ENCODE measurements around the gene EEF1AKMT3.

Gene EEF1AKMT3

GRCh38 chr12:57772429-57773322 lies at the start of gene EEF1AKMT3:
Gene EEF1AKMT3 (plus strand): TSS chr12:57772614. CDS start chr12:57772725, 111 bp downstream.
- DNase-seq (ENCODE audit: low read depth in 2 of 2) = no peak

GRCh38 chr12:57722716-57723629 lies 49.4 kb upstream of the EEF1AKMT3 start:
- no peak for DNase-seq (ENCODE audit: low read depth in 2 of 2)

DNA sequence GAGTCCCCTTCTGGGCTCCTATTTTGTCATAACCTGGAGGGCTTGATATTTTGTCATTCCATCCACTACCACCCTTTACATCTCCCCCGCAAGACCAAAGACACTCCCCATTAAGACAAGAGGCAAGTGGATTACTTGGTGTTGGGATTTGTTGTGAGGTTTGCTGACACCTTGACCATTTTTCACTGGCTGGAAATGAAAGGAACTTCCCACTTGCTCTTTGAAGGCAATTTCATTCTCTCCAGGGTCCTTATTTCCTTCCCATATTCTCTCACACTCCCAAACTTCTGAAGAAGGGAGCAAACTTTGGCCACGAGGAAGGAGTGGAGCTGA lies 48.8 kb upstream of the EEF1AKMT3 start:
- DNase-seq (ENCODE audit: low read depth in 2 of 2) = no peak

DNA sequence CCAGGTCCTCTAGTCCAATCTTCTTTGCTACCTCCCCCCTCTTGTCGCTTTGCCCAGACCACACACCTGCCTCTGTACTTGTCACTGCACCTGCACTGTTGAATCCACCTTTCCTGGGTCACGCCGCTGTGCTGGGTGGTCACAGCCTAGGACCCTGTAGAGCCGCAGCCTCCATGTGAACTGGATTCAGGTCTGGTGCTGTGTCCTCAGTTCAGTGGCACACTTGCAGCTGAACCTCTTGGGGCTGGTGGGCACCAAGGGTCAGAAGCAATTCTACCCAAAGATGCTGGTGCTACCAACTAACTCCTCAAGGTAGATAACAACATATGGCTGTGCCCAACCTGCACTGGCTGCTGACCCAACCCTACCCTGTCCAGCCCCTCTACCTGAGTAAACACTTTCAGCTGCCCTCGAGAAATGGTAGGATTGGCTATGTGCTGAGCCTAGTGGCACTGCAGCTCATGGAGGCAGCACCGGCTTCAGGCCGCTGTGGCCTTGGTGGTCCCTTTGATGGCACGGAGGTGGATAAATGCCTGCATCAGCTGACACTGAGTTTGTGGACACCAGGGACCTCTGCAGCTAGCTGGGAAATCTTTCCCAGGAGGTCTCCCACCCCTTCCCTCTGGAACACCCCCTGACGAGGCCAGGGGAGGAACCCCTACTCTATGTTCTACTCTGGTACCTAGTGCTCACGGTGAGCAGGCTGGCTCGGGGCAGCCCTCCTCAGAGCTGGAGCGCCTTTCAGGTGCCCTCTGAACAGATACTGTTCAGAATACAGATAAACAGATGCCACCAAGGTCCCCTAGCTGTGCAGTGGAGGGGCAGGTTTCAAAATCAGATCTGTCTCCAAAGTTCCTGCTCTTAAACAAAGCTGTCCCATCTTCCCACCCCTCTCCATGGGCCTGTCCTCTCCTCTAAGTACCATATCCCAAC lies 48.1 kb upstream of the EEF1AKMT3 start:
- DNase-seq (ENCODE audit: low read depth in 2 of 2) = no peak

- DNase-seq (ENCODE audit: low read depth in 2 of 2) = no peak
These were observed 47.3 kb upstream of the EEF1AKMT3 start for GRCh38 chr12:57724936-57725740.

DNA sequence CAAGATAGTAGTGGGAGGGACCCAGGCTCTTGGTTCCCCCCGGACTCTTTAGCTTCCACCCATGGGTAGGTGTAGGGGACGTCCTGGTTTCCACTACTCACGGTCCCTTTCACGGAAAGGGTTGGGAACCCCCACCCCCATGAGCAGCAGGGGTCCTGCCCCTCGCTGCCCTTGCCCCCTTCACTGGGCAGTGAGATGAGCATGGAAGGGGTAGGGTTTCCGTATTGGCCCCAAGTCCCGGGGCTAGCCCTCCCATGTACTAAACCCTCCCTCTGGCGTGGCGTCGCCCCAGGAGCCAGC lies 46.6 kb upstream of the EEF1AKMT3 start:
- DNase-seq (ENCODE audit: low read depth in 2 of 2) = no peak

DNA sequence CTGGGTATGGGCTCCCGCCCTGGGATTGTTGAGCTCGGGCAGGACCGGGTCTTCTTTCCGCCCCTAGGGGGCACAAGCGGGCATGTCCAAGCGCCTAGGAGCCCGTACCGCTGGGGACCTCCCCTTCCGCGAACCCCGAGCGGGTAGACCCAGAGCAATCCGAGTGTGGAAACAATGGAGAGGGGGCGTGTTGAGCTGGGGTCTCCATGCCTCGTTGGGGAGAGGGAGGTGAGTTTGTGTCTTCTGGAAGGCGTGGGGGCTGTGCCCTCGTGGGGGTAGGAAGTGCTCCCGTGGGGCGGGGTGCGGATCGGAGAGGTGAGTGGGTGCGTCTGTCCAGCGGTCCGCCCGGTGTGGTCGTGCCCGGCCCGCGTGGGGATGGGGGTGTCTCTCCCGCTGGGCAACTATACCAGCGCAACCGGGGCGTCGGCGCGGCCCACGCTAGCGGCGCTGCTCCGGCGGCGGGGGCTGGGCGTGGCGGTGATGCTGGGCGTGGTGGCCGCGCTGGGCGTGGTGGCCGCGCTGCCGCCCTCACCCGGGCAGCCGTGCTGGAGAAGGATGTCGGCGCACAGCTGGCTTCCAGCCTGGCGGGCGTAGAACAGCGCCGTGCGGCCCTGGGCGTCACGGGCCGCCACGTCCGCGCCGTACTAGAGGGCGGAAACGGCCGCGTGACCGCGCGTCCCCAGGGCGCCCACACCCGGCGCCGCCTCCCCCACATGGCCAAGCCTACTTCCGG lies 46.1 kb upstream of the EEF1AKMT3 start:
- no peak for DNase-seq (ENCODE audit: low read depth in 2 of 2)

DNA sequence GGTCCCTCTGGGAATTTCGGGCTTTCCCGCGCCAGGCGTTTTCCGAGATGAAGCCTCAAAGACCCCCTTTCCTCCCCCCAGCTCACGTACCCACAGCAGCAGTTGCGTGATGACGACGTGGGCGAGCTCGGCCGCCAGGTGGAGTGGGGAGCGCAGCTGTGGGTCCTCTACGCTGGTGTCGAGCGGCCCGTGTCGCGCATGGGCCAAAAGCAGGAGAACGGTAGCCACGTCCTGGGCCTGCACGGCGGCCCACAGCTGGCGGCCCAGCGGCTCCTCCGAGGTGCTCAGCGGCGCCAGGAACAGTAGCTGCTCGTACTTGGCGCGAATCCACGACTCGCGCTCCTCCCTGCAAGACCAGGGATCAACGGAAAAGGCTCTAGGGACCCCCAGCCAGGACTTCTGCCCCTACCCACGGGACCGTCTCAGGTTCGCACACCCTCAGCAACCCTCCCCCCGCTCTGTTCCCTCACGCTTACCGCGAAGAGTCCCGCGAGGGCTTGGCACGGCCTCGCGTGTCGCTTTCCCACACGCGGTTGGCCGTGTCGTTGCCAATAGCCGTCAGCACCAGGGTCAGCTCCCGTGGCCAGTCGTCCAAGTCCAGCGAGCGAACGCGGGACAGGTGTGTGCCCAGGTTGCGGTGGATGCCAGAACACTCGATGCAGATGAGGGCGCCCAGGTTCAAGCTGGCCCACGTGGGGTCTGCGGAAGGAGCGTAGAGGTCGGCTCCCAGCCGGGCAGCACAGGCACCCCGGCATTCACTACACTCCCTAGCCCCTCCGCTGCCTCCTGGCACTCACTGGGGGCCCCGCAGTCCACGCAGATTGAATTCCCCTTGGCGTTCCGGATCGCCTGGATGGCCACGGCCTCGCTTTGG lies 45.3 kb upstream of the EEF1AKMT3 start:
- no peak for DNase-seq (ENCODE audit: low read depth in 2 of 2)

DNA sequence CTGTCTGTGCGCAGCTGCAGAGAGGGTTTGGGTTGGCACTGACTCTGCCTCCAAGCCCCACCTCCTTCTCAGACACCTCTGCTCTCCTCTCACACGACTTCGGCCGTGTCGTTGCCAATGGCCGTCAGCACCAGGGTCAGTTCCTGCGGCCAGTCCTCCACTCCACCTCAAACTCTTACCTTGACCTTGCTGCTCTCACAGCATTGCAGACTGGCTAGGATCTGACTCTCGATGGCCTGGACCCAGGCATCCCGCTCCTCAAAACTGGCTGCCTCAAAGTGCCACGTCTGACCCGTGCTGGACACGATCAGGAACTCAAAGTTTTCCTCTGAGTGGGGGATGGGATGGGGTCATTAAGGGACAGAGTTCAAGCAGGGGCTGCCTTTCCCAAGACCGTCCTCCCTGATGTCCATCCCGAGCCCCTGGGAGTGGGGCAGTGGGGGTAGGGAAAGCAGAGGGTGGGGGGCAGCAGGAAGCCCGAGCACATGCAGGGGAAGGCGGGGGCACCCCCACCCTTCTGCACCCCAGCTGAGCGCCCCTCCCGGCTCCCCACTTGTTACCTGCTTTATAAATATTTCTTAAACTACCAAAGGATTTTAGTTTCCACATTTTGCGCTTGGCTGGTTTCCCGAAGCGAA lies 44.5 kb upstream of the EEF1AKMT3 start:
- no peak for DNase-seq (ENCODE audit: low read depth in 2 of 2)

GRCh38 chr12:57729321-57729844 lies 43.0 kb upstream of the EEF1AKMT3 start:
- DNase-seq (ENCODE audit: low read depth in 2 of 2) = no peak

DNA sequence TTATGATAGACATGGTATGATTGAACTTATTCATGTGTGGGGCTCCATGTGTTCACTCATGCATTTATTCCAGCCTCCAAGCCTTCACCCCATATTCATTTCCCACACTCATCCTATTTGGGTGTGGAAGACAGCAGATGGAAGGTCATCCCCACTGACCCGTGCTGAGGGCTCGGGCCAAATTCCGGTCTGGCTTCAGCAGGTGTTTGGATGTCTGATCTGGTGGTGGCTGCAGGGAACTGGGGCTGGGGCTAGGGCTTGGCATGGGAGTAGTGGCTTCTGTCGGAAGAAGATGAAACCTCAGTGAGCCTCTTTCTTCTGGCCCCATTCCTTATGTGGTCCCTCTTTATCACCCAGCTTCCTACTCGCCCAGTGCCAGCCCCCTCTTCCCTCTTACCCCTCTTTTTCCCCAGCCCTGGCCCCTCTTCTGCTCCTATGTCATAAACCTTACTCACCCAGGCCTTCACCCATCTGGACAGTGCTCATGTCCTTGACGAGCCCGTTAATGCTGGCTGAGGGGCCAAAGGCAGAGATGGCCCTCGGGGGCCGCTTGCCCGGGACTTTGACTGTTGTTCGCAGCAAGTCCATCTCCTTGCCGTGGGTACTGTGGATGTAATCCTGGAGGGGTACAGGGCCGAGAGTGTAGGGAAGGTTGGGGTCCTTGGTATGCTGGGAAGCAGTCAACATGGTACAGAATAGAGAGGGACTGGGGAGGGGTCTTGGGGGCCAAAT lies 41.9 kb upstream of the EEF1AKMT3 start:
- no peak for DNase-seq (ENCODE audit: low read depth in 2 of 2)

DNA sequence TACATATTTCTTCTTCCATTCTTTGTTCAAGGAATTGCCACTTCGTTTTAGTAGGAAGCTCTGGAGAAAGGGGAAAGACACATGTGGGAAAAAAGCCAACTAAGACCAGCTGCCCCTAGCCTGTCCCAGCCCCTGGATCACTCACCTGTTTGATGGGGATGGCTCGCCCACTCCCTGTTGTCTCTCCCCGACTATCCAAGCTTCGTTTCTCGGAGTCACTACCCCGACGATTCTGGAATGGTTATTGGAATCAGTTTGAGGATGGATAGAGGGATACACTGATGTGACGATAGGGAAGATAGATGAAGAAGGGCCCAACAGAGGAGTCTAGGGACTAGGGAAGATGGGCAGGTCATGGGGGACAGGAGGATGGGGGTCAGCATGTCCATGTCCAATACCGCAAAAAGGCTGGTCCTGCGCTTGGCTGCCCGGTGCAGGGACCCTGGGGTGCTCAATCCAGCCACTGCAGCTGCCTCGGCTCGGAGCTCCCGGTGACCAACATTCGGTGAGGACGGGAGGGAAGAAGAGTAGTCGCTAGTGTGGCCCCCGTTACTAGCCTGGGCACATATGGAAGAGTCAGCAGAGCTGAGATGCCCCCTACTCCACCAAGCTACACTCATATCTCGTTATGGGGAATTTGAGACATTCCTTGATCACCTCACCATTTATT lies 40.9 kb upstream of the EEF1AKMT3 start:
- no peak for DNase-seq (ENCODE audit: low read depth in 2 of 2)

DNA sequence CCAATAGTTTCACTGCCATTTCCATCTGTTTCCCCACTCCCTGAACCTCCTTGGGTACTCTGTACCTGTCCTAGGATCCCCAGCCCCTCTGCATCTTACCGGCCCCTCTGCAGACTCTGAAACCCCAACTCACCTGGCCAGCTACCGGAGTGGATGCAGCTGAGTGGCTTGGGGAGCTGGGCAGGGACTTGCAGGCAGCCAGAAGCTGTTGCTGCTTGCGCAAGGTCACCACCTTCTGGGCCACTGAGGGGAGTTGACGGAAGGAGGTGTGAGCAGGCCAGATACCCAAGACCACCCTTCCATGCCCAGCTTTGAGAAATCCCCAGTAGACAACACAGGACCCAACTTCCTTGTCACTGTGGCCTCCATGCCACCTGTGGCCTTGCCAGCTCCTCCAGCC lies 40.1 kb upstream of the EEF1AKMT3 start:
- no peak for DNase-seq (ENCODE audit: low read depth in 2 of 2)

GRCh38 chr12:57732726-57733593 lies 39.5 kb upstream of the EEF1AKMT3 start:
- no peak for DNase-seq (ENCODE audit: low read depth in 2 of 2)

GRCh38 chr12:57733928-57734327 lies 38.5 kb upstream of the EEF1AKMT3 start:
- DNase-seq (ENCODE audit: low read depth in 2 of 2) = no peak

DNA sequence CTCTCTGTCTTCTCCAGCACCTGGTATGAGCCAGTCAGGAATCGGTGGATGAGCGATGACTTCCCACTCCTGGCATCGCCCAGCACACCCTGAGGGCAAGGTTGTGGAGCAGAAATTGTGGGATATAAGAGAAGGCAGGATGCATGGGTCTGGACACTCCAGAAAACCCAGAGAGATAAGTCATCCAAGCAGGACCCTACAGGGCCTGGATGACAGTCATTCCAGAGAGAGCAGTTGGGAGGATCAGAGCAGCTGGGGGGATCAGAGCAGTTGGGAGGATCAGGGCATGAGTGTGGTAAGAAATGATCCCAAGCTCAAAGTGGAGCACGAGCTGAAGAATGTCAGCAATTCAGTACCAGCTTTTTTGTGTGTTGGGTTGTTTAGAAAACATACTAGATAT lies 37.8 kb upstream of the EEF1AKMT3 start:
- no peak for DNase-seq (ENCODE audit: low read depth in 2 of 2)
